SK-N-SH treated with all-trans-retinoic acid at 6 μM for 48 hours (cell line): ENCODE measurements around the gene BNIP2.
"Not testable (repeated sequence)": the region's sequence is repeated elsewhere in the genome, so short reads cannot be mapped to it uniquely, and the experiment has no call there.

Experiments
- ATAC-seq: fragments of 200-7000 bp; cut with Tn5 transposase; 3 replicates; pipeline ENCODE4 v1.9.1; 2020; ENCODE audit warnings: mild to moderate bottlenecking, moderate library complexity
- BACH2 ChIP-seq: fragments of 250-450 bp; sonication (Bioruptor Pico); IDR thresholded peaks from 2 replicates; pipeline ENCODE4 v1.9.0; 2021; ENCODE audit warnings: mild to moderate bottlenecking, borderline replicate concordance
- CSDC2 ChIP-seq: fragments of 250-450 bp; sonication (Bioruptor Pico); IDR thresholded peaks from 2 replicates; pipeline ENCODE4 v1.5.0; 2020; ENCODE audit warnings: mild to moderate bottlenecking, moderate library complexity
- GLIS3 ChIP-seq: fragments of 250-450 bp; sonication (Bioruptor Pico); IDR thresholded peaks from 2 replicates; pipeline ENCODE4 v1.5.0; 2020; ENCODE audit warnings: mild to moderate bottlenecking, moderate library complexity
- ISL1 ChIP-seq: fragments of 250-450 bp; sonication (Bioruptor Pico); IDR thresholded peaks from 2 replicates; pipeline ENCODE4 v2.1.2; 2022; ENCODE audit warnings: mild to moderate bottlenecking, moderate library complexity
- OSR1 ChIP-seq: fragments of 250-450 bp; sonication (Bioruptor Pico); IDR thresholded peaks from 2 replicates; pipeline ENCODE4 v1.8.0; 2022; ENCODE audit warnings: moderate library complexity, mild to moderate bottlenecking, inconsistent platforms
- PPARA ChIP-seq: fragments of 250-450 bp; sonication (Bioruptor Pico); IDR thresholded peaks from 2 replicates; pipeline ENCODE4 v1.5.0; 2020; ENCODE audit warnings: mild to moderate bottlenecking, borderline replicate concordance
- RARB ChIP-seq: fragments of 250-450 bp; sonication (Bioruptor Pico); IDR thresholded peaks from 2 replicates; pipeline ENCODE4 v1.8.0; 2021; ENCODE audit warnings: mild to moderate bottlenecking, moderate library complexity
- SNAI2 ChIP-seq: fragments of 250-450 bp; sonication (Bioruptor Pico); IDR thresholded peaks from 2 replicates; pipeline ENCODE4 v1.5.0; 2020; ENCODE audit warnings: mild to moderate bottlenecking, moderate library complexity
- TCF4 ChIP-seq: fragments of 250-450 bp; sonication (Bioruptor Pico); IDR thresholded peaks from 2 replicates; pipeline ENCODE4 v1.8.0; 2021; ENCODE audit warnings: mild to moderate bottlenecking, moderate library complexity, borderline replicate concordance
- TOX ChIP-seq: fragments of 250-450 bp; sonication (Bioruptor Pico); IDR thresholded peaks from 2 replicates; pipeline ENCODE4 v1.8.0; 2021; ENCODE audit warnings: mild to moderate bottlenecking, moderate library complexity, borderline replicate concordance
- ZFP3 ChIP-seq: fragments of 250-450 bp; sonication (Bioruptor Pico); IDR thresholded peaks from 2 replicates; pipeline ENCODE4 v1.5.0; 2020; ENCODE audit warnings: mild to moderate bottlenecking, moderate library complexity
- ZFP30 ChIP-seq: fragments of 450-650 bp; formaldehyde crosslinking; IDR thresholded peaks from 2 replicates; pipeline ENCODE4 v1.5.0; 2022; ENCODE audit warnings: mild to moderate bottlenecking, moderate library complexity
- ZNF565 ChIP-seq: fragments of 450-650 bp; formaldehyde crosslinking; conservative IDR thresholded peaks from 2 replicates; pipeline ENCODE4 v1.5.0; 2020; ENCODE audit warnings: low read depth, mild to moderate bottlenecking, moderate library complexity
- ZNF70 ChIP-seq: fragments of 450-650 bp; formaldehyde crosslinking; IDR thresholded peaks from 2 replicates; pipeline ENCODE4 v1.5.0; 2020; ENCODE audit warnings: mild to moderate bottlenecking, moderate library complexity
- ZNF8 ChIP-seq: fragments of 450-650 bp; formaldehyde crosslinking; IDR thresholded peaks from 2 replicates; pipeline ENCODE4 v1.5.0; 2020; ENCODE audit warnings: mild to moderate bottlenecking, moderate library complexity
- TF ChIP-seq, protein P1 (sequence below): fragments of 250-450 bp; sonication (Bioruptor Pico); IDR thresholded peaks from 2 replicates; pipeline ENCODE4 v1.5.1; 2021; ENCODE audit warnings: mild to moderate bottlenecking, moderate library complexity
- TF ChIP-seq, protein P2 (sequence below): fragments of 250-450 bp; sonication (Bioruptor Pico); IDR thresholded peaks from 2 replicates; pipeline ENCODE4 v1.5.0; 2020; ENCODE audit warnings: mild to moderate bottlenecking, moderate library complexity
- TF ChIP-seq, protein P3 (sequence below): fragments of 250-450 bp; sonication (Bioruptor Pico); IDR thresholded peaks from 2 replicates; pipeline ENCODE4 v1.8.0; 2021; ENCODE audit warnings: low read depth, mild to moderate bottlenecking, moderate library complexity, borderline replicate concordance
- TF ChIP-seq, protein P4 (sequence below): fragments of 250-450 bp; sonication (Bioruptor Pico); IDR thresholded peaks from 2 replicates; pipeline ENCODE4 v1.5.1; 2020; ENCODE audit warnings: low read depth, mild to moderate bottlenecking, moderate library complexity

BNIP2 gene

DNA sequence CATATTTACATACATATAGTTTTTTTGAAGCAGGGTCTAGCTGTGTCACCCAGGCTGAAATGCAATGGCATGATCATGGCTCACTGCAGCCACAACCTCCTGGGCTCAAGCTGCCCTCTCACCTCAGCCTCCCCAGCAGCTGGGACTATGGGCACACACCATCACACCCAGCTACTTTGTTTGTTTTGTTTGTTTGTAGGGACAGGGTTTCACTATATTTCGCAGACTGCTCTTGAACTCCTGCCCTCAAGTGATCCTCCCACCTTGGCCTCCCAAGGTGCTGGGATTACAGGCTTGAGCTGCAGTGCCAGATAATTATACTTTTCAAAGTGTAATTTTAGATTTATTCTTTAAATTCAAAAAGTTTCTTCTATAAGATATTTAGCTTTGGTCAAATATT is 42.0 kb downstream of the BNIP2 start:
- ATAC-seq = no peak
- no peak for TF ChIP-seq CSDC2 (CRISPR knock-in tag)
- TF ChIP-seq, protein P1, sequence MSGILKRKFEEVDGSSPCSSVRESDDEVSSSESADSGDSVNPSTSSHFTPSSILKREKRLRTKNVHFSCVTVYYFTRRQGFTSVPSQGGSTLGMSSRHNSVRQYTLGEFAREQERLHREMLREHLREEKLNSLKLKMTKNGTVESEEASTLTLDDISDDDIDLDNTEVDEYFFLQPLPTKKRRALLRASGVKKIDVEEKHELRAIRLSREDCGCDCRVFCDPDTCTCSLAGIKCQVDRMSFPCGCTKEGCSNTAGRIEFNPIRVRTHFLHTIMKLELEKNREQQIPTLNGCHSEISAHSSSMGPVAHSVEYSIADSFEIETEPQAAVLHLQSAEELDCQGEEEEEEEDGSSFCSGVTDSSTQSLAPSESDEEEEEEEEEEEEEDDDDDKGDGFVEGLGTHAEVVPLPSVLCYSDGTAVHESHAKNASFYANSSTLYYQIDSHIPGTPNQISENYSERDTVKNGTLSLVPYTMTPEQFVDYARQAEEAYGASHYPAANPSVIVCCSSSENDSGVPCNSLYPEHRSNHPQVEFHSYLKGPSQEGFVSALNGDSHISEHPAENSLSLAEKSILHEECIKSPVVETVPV (CRISPR knock-in tag) = no peak
- no peak for TF ChIP-seq ZNF565 (CRISPR knock-in tag)
- no peak for TF ChIP-seq ZNF70 (CRISPR knock-in tag)
- TF ChIP-seq PPARA (CRISPR knock-in tag) = no peak
- TF ChIP-seq OSR1 (CRISPR knock-in tag) = no peak
- no peak for TF ChIP-seq BACH2 (CRISPR knock-in tag)
- no peak for TF ChIP-seq RARB (CRISPR knock-in tag)
- TF ChIP-seq, protein P2, sequence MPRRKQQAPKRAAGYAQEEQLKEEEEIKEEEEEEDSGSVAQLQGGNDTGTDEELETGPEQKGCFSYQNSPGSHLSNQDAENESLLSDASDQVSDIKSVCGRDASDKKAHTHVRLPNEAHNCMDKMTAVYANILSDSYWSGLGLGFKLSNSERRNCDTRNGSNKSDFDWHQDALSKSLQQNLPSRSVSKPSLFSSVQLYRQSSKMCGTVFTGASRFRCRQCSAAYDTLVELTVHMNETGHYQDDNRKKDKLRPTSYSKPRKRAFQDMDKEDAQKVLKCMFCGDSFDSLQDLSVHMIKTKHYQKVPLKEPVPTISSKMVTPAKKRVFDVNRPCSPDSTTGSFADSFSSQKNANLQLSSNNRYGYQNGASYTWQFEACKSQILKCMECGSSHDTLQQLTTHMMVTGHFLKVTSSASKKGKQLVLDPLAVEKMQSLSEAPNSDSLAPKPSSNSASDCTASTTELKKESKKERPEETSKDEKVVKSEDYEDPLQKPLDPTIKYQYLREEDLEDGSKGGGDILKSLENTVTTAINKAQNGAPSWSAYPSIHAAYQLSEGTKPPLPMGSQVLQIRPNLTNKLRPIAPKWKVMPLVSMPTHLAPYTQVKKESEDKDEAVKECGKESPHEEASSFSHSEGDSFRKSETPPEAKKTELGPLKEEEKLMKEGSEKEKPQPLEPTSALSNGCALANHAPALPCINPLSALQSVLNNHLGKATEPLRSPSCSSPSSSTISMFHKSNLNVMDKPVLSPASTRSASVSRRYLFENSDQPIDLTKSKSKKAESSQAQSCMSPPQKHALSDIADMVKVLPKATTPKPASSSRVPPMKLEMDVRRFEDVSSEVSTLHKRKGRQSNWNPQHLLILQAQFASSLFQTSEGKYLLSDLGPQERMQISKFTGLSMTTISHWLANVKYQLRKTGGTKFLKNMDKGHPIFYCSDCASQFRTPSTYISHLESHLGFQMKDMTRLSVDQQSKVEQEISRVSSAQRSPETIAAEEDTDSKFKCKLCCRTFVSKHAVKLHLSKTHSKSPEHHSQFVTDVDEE (CRISPR knock-in tag) = no peak
- TF ChIP-seq, protein P3, sequence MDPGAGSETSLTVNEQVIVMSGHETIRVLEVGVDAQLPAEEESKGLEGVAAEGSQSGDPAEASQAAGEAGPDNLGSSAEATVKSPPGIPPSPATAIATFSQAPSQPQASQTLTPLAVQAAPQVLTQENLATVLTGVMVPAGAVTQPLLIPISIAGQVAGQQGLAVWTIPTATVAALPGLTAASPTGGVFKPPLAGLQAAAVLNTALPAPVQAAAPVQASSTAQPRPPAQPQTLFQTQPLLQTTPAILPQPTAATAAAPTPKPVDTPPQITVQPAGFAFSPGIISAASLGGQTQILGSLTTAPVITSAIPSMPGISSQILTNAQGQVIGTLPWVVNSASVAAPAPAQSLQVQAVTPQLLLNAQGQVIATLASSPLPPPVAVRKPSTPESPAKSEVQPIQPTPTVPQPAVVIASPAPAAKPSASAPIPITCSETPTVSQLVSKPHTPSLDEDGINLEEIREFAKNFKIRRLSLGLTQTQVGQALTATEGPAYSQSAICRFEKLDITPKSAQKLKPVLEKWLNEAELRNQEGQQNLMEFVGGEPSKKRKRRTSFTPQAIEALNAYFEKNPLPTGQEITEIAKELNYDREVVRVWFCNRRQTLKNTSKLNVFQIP (CRISPR knock-in tag) = no peak
- TF ChIP-seq TOX = no peak
- no peak for TF ChIP-seq GLIS3 (CRISPR knock-in tag)

DNA sequence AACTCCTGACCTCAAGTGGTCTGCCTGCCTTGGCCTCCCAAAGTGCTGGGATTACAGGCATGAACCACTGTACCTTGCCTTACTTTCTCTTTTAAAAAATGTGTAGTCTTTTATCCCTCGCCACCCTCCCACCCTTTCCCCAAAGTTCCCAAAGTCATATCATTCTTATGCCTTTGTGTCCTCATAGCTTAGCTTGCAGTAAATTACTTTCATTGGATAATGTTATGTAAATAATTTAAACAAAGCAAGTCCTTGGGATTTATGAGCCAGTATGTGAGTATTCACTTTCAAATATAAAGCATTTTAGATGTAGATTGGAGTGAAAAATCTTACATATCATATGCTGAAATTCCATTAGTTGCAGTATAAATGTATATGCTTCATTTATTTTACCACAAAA is 42.8 kb downstream of the BNIP2 start:
- no peak for TF ChIP-seq ISL1
- no peak for ATAC-seq

DNA sequence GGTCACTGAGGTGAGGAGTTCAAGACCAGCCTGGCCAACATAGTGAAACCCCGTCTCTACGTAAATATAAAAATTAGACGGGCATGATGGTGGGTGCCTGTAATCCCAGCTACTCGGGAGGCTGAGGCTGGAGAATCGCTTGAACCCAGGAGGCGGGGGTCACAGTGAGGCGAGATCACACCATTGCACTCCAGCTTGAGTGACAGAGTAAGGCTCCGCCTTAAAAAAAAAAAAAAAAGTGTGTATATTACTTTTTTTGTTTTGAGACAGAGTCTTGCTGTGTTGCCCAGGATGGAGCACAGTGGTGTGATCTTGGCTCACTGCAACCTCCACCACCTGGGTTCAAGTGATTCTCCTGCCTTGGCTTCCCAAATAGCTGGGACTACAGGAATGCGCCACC is 43.3 kb downstream of the BNIP2 start:
- not testable (repeated sequence) for ATAC-seq

DNA sequence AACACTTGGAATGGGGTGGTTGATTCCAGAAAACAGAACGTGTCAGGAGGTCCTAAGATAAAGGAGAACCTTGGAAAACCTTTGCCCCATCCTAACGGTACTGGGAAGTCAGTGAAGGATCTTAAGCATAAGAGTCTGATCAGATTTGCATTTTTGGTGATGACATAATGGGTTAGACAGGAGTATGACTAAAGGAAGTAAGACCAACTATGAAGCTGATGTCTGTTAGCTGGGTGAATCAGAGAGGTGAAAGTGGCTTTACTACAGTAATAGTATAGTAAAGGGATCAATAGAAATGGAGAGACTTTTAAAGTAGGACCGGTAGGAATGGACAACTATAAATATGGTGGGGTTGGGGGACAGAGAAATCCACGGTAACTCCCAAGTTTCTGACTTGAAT is 44.4 kb downstream of the BNIP2 start:
- no peak for ATAC-seq
- no peak for TF ChIP-seq GLIS3 (CRISPR knock-in tag)
- TF ChIP-seq, protein P4, sequence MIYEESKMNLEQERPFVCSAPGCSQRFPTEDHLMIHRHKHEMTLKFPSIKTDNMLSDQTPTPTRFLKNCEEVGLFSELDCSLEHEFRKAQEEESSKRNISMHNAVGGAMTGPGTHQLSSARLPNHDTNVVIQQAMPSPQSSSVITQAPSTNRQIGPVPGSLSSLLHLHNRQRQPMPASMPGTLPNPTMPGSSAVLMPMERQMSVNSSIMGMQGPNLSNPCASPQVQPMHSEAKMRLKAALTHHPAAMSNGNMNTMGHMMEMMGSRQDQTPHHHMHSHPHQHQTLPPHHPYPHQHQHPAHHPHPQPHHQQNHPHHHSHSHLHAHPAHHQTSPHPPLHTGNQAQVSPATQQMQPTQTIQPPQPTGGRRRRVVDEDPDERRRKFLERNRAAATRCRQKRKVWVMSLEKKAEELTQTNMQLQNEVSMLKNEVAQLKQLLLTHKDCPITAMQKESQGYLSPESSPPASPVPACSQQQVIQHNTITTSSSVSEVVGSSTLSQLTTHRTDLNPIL (CRISPR knock-in tag) = no peak
- TF ChIP-seq ZFP30 (CRISPR knock-in tag) = no peak
- TF ChIP-seq TCF4 (CRISPR knock-in tag) = no peak
- no peak for TF ChIP-seq ZFP3
- no peak for TF ChIP-seq BACH2 (CRISPR knock-in tag)

DNA sequence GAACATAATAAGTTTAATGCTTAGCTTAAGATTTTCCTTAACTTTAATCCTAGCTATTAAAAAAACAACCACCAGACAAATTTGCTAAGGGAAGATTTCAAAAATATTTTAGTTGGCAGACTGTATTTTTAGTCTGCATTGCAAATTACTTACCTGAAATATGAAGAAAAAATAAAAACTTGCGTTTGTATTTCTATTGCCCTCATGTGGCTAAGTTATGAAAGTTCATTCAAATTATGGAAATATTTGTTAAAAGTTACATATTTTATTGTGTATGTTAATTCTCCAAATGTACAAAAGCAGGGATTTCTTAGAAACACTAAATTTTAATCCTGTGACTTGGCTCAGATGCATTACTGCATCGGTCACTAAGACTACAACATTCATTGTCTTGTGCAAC is 46.8 kb downstream of the BNIP2 start:
- ATAC-seq = no peak
- TF ChIP-seq ZNF8 (no peak), SNAI2 (CRISPR knock-in tag) (no peak), TCF4 (CRISPR knock-in tag) (no peak)
- TF ChIP-seq, protein P2 (CRISPR knock-in tag) = no peak

DNA sequence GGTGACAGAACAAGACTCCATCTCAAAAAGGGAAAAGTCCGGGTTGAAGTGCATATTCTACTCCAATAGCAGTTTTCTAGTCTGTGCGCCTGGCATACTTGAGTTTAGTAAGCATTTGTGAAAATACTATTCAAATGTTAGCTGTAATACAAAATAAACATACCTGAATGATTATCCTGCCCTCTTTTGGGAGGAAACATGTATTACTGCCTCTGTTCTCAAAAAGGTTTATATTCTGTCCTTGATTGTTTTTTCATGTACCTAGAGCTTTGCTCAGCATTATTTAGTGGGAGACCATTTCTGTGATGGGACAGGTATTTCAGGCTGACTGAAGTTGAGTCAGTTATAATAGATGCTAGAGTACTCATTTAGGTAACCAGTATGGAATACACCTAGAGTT is 51.6 kb downstream of the BNIP2 start:
- ATAC-seq = not testable (repeated sequence)
